Activated gamma-delta T cell treated with anti-CD3 and anti-CD28 coated beads, Interleukin-2, amount 50 U/mL, for 16 hours (primary cell): ENCODE measurements around the gene FCN3.

Source experiments
- DNase-seq: peaks from one replicate; pipeline ENCODE4 v3.0.0-alpha.2; 2020; ENCODE audit warnings: low read depth

The FCN3 gene

DNA sequence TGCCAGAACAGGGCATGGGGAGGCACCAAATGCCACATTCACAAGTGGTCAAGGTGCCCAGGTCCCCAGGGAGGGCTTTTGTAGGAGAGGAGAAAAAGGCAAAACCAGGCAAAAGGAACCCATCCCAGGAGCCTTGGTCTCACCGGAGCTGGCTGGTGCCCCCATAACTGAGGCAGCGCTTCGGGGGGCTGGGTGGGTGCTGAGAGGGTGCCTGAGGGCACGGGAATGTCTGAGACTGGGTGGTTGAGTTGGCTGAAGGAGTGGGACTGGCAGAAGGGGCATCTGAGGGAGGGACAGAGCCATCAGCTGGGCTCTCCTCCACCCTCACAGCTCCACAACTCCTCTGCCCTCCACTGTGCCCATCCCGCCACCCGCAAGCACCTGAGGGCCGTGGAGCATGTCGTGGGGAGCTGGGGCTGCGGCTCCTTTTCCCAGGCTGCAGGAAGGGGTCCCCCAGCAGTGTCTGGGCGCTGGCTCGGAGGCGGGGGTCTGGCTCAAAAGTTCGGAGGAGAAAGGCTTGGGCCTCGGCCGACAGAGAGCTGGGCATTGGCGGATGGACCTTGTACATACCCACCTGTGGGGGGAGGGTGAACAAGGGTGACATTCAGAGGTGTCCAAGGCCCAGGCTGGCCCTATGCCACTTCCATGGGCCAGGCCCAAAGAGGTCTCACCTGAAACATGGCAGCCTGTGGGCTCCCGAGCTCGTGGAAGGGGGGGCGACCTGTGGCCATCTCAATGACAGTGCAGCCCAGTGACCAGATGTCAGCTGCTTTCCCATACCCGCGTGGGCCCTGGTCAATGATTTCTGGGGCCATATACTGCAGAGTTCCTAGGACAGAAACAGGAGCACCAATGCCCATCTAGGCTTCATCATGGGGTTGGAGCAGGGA lies 16.3 kb downstream of the FCN3 start:
- DNase-seq: no peak

DNA sequence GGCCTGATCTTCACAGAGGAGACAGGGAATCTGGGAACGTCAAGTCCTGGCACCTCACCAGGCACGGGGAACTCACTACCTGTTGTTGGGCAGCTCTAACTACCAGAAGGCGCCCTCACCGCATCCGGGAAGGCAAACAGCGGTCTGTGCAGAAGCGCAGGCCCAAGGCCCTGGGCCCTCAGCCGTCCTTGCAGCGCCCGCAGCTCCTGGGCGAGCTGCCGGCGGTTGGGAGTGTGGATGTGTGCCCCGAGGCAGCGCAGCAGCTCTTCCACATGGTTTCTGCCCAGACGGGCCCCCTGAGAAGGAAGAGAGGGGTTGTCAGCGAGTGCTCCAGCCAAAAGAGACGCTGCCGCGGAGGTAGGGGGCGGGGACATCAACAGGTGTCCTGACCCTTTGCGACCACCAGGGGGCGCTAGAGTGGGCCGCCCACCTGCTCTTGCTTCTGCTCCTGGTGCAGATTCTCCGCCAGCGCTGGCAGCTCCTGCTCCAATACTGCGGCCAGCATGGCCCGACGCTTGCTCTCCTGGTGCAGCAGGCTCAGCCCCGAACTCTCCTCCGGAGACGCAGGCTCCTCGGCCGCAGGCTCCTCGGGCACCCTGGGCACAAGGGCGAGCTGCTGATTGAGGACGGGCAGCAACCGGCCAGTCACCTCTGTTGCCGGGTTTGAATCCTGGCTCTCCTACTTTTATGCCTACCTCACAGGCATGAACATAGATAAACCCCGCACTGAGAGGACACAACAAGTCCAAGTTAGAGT lies 17.2 kb downstream of the FCN3 start:
- DNase-seq: peak; percentile 75

DNA sequence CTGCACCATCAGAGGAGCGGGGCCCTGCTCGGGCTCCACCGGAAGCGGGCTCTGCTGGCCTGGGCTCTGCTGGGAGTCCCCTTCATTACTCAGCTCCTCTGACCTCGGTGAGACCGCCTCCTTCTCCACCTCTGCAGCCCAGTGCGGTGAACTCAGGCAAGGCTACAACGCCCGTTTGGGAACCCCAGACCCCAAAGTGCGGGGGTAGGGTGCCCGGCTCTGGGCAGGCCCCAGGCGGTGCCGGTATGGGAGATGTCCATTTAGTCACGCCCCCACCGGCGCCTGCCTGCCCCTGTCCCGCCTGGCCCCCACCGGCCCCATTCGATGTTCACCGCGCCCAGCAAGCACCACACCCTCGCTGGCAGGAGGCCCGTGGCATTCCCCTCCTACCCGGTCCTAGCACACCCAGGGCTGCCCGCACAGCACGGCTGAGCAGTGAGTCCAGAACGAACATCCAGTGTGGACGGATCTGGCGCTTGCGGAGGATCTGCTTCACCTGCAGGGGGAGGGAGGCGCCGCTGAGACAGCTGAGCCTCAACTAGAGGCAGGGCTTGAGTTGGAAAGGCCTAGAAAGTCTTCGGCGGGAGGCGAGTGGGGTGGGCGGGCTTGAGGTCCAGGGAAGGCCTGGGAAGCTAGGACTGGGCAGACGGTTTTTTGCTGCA lies 17.9 kb downstream of the FCN3 start:
- no peak for DNase-seq

DNA sequence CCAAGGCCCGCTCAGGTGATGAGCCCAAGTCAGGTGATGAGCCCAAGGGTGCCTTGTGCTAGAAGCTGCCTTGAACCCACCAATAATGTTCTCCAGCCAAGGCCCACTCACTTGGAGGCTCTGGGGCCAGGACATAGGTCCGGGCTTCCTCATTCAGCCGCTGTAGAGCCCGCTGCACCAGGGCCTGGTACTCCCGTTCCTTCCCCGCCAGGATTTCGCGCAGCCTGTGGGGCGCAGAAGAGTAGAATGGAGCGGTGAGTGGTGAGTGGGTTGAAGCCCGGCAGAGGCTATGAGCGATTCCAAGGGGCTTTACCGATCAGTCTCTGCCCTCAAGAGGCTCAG lies 18.4 kb downstream of the FCN3 start:
- DNase-seq: no peak

DNA sequence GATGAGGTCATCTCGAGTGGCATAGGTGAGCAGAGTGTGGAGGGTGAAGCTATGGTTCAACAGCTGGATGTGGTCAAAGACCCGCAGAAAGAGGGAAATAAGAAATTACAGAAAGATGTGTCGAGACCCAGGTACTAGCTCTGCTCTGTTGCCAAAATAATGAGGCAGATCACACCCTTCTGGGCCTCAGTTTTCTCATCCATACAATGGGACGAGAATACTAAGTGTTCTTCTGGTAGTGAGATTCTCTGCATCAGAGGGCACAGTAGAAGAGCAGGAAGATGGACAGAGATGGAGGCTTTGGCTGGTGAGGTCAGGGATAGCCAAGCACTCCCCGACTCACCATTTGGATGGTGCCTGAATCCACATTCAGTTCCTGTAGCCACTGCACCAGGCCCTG lies 18.9 kb downstream of the FCN3 start:
- no peak for DNase-seq

DNA sequence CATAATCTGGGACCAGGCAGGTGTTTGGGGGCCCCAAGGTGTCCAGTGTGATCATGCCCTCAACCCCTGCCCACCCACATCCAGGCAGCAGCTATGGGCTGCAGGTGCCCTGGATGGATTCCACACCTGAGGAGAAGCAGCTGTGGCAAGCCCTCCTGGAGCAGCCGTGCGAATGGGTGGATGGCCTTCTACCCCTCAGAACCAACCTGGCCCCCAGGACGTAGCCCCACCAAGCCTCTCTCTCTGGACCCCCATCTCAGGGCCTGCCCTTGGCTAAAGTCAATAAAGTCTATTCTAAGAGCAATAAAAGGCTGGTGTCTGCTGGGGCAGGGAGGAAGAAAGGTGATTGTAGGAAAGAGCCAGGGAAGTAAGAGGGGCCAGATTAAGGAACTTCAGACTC lies 21.0 kb downstream of the FCN3 start:
- DNase-seq: no peak

DNA sequence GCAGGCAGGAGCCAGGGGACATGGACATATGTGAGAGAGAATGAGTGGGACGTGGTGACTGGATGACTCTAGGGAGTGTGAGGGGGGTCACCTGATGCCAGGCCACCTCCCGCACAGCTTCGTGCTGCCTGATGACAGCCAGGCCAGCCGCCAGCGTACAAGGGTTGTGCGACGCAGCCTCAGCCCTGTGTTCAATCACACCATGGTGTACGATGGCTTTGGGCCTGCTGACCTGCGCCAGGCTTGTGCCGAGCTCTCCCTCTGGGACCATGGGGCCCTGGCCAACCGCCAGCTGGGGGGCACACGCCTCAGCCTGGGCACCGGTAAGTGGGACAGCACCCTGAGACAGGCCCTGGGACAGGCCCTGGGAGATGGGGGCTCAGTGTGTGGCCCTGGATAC lies 21.5 kb downstream of the FCN3 start:
- no peak for DNase-seq

DNA sequence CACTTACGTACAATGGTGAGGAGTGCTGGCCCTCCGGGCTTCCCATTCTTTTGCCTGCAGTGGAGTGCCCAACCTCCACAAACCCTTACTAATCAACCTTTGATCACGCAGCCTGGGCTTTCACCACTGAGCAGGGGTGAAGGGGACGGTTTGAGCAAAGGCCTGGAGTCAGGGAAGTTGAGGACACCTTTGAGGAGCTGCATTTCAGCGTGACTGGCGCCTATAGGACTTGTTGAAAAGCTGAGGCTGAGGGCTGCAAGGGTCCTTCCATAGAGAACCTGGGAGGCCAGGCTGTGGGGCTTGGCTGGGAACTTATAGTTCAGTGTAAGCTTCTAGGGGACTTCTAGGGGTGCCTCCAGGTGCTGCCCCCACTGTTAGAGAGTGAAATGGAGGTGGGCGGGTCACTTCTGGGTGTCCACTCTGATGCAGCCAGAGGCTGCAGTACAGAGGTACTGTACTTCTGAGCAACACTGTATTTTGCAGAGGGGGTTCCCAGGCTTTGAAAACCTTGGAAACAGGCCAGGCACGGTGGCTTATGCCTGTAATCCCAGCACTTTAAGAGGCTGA lies 23.0 kb downstream of the FCN3 start:
- DNase-seq: no peak

DNA sequence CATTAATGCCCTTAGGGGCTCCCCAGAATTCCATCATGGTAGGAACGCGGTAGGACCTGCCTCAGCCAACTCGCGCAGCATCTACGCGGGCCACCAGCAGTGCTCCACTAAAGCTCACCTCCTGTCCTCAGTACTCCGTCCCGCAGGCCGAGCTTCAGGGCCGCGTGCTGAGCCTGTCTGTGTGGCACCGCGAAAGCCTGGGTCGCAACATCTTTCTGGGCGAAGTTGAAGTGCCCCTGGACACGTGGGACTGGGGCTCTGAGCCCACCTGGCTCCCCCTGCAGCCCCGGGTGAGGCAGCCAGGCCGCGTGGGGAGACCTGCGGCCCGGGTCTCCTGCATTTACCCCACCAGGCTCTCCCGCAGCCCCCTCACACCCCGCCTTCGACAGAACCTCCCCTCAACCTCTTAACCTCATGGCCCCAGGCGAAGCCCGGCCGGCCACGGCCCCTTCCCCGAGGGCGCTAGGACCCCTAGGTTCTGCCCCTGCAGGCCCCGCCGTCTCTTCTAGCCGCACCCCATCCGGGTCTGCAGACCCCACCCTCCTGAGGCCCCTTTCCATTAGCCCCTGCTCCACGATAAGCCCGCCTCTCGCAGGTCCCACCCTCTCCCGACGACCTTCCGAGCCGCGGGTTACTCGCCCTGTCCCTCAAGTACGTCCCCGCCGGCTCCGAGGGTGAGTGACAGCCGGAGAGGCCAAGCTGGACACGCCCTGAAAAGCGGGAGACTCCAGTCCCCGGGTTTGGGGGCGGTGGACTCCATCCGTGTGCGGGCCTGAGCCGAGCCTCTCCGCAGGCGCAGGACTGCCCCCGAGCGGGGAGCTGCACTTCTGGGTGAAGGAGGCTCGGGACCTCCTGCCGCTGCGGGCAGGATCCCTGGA lies 23.7 kb downstream of the FCN3 start:
- no peak for DNase-seq

DNA sequence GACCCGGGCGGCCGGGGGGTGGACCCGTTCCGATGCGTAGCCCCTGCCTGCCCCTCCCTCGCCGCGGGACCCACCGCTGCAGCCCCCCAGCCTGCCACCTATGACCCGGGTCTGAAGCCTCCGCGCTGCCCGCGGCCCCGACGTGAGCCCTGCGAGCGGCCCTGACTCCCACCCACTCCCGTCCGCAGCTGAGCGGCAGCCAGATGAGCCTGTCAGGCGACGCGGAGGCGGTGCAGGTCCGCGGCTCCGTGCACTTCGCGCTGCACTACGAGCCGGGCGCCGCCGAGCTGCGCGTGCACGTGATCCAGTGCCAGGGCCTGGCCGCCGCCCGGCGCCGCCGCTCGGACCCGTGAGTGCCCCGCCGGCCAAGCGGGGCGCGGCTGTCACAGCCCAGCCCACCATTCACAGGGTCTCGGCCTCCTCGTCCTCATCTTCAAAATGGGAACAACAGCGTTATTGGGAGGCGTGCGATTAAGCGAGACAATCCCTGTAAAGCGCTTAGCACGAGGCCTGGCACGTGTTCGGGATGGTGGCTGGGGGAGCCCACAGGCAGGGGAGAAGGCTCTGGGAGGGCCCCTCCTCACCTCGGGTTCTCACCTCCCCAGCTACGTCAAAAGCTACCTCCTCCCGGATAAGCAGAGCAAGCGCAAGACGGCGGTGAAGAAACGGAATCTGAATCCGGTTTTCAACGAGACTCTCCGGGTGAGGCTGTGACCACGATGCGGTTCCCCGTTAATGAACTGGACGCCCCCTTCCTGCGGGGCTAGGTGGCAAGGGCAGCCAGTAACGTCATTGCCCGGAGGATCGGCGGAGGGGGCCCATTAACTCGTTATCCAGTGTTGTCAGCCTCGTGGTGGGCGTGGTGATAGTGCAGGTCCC lies 24.6 kb downstream of the FCN3 start:
- DNase-seq: no peak

DNA sequence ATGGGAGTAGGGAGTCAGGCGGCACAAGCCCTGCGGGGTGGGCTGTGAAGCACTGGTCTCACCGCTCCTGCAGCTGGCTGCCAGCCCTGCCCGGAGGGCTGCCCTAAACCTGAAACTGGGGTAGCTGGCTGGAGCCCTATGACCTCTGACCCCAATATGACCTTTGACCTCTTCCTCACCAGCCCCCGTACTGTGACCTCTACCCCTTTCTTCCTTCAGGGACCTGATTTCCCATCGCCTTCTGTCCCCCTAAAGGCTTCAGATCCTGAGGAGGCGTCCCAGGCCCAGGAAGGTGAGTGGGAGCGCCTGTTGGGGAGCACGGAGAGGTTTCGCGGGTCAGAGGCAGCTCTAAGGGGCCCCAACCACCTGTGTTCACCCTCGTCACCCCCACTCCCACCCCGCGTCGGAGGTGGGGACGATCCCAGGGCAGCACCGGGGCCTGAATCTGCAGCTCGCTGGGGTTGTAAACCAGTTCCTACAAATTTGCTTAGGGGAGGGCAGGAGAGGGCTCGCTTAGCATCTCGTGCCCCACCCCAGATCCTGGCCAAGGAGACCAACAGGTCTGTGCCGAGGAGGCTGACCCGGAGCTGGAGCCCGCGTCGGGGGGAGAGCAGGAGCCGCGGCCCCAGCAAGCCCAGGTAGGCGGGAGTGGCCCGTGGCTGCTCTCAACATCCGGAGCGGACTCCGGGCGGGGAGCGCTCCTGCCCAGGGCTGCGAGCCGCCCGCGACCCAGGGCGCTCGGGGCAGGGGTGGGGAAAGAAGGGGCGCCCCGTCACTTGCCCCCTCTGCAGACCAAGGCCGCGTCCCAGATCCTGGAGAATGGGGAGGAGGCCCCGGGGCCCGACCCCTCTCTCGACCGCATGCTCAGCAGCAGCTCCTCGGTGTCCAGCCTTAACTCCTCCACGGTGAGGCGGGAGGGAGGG lies 25.5 kb downstream of the FCN3 start:
- DNase-seq: no peak

DNA sequence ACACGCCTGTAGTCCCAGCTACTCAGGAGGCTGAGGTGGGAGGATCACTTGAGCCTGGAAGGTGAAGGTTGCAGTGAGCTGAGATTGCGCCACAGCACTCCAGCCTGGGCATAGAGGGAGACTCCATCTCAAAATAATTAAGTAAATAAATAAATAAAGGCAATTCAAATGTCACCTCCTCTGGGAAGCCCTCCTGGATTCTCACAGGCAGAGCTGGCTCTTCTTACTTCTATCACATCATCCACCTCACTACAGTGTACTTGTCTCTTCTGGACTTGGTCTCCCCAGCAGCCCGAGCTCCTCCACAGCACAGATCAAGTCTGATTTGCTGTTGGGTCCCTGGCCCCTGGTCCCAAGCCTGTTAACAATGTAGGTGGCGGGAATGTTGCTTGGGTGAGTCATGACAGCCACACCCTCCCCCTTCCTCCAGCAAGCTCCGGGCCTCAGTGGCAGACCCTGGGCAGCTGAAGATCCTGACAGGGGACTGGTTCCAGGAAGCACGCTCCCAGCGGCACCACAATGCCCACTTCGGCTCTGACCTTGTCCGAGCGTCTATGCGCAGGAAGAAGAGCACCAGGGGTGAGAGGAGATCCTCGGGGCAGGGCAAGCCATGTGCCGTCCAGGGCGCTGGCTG lies 27.5 kb downstream of the FCN3 start:
- no peak for DNase-seq

DNA sequence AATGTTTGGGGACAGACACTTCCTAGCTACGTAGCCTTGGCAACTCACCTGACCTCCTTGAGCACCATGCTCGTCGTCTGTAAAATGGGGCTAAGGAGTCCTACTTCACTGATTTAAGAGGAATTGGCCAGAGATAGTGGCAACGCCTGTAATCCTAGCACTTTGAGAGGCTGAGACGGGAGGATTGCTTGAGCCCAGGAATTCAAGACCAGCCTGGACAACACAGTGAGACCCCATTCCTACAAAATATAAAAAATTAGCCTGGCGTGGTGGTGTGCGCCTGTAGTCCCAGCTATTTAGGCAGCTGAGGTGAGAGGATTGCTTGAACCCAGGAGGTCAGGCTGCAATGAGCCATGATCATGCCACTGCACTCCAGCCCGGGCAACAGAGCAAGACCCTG lies 28.3 kb downstream of the FCN3 start:
- no peak for DNase-seq

DNA sequence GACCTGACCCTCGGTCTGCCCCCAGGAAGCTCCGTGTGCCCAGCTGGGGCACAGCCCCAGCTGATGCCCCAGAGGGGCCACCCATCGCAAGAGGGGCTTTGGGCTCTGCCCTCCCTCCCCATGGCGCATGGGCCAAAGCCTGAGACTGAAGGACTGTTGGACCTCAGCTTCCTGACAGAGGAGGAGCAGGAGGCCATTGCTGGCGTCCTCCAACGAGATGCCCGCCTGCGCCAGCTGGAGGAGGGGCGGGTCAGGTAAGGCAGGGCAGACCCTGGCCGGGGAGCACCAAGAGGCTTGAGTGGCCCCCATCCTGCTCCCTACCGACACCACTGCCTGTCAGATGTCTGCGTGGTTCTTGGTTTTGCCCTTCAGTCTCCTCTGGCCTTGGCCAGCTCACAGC lies 29.4 kb downstream of the FCN3 start:
- no peak for DNase-seq

DNA sequence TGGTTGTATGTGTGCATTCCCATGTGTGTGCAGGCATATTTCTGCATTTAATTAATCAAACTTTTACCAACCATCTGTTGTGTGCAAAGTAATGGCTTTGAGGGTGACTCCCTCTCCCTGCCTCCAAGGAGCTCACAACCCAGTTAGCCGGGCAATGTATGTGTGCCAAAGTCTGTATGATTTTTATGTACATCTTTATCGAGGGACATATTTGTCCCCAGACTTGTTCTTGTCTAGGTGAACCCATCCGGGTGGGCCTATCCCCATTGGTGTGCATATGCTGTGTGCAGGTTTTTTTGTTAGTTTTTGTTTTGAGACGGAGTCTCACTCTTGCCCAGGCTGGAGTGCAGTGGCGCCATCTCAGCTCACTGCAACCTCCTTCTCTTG lies 31.0 kb downstream of the FCN3 start:
- no peak for DNase-seq

DNA sequence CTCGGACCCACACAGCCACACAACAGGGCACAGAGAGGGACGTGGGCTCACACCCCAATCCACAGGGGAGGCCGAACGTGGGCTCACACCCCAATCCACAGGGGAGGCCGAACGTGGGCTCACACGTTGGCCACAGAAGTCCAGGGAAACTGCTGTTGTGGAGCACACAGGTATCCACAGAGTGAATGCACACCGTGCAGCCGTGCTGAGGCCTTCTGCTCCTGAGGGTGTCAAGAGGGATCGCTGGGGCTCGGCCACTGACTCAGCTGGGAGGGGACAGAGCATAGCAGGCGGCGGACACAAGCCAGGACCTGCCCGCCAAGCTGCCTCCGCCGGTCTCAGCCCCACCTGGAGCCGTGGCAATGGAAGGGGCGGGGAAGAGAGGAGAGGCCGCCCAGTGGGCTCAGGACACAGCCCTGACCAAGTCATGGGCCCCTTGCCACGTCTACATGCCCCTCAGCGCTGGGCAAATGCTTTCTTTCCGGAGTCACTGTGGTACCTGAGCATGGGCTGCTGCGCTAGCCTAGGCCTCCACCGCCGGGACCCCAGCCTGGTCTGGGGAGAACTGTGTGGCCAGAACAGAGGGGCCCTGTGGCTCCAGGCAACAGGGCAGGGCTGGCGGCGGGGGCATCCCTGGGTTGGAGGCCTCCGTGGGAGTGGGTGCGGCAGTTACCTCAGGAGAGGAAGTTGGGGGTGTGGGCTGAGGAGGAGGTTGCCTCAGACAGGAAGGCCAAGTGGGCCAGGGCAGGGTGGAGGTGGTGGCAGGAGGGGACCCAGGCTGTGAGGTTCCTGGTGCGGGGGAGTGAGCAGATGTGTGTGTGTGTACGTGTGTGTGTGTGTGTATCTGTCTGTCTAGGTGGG lies 31.6 kb downstream of the FCN3 start:
- DNase-seq: peak; percentile 65

DNA sequence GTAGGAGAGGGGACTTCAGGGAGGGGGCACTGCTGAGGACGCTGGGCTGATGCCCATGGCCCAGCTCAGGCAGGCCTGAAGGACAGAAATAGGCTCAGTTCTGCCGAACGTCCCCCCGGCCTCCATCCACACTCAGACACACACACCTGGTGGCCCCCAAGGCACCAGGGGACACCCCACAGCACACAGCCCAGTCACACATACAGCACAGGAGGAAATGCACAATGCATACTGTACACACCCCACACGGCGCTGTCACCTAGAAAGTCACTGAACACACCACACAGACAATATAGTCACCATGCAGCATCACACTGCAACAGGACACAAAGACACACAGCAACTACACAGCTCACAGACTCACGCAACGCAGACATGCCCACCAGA lies 32.2 kb downstream of the FCN3 start:
- no peak for DNase-seq
